Endothelial cell of umbilical vein (primary cell): ENCODE results near the gene ANK2. TPM values are rescaled to one million over a fixed set of nuclear protein-coding genes. Genes with fewer than 3 reads are reported as not detected.

Experiments used
- BruUV-seq: library from RNA; stranded (reverse); fragments of 400-500 nt; replicated peaks from 2 replicates; lab custom pipeline; 2021; lab: Mats Ljungman, UMichigan
- CTCF ChIA-PET: fragments of 300-600, 350-600 bp; sonication (Branson Sonifier 250); formaldehyde crosslinking; loops from one replicate; lab custom pipeline; 2021; ENCODE audit warnings: antibody characterized with exemption, inconsistent platforms; lab: Charles Lee
- POLR2A ChIA-PET: fragments of 300-600, 350-600 bp; sonication (Branson Sonifier 250); formaldehyde crosslinking; loops from one replicate; lab custom pipeline; 2021; ENCODE audit warnings: antibody characterized with exemption, inconsistent platforms; lab: Charles Lee
- DNase-seq: peaks from one replicate; pipeline ENCODE4 v3.0.0-alpha.2; 2011; ENCODE audit warnings: low read depth, low spot score
- FAIRE-seq: peaks from 2 replicates; lab custom pipeline; 2011; peaks lifted over from hg19 to GRCh38; lab: Jason Lieb, UNC
- H2AFZ ChIP-seq: 2 replicates; pipeline ENCODE4 v1.6.0; 2012; ENCODE audit warnings: low read depth, low read length, control low read depth, inconsistent platforms
- H3K27ac ChIP-seq: 2 replicates; pipeline ENCODE4 v1.5.1; 2011; ENCODE audit warnings: low read depth, mild to moderate bottlenecking, control low read depth, low read length, moderate library complexity; ENCODE audit not compliant: insufficient read depth
- H3K27me3 ChIP-seq, 2 experiments: 2 replicates each; pipeline versions ENCODE4 v1.6.0 to v1.6.1; 2011; ENCODE audit warnings: low read length in 2 of 2, mixed read lengths in 1 of 2; ENCODE audit not compliant: control insufficient read depth in 2 of 2, insufficient read depth in 2 of 2
- H3K36me3 ChIP-seq, 2 experiments: 2 replicates in 1 of 2; 3 replicates in 1 of 2; pipeline ENCODE4 v1.5.1; 2011; ENCODE audit warnings: low read length in 2 of 2, mild to moderate bottlenecking in 1 of 2, moderate library complexity in 1 of 2; ENCODE audit not compliant: control insufficient read depth in 2 of 2, insufficient read depth in 2 of 2; ENCODE audit errors: extremely low read depth in 1 of 2
- H3K4me1 ChIP-seq: 3 replicates; pipeline ENCODE4 v1.5.1; 2011; ENCODE audit warnings: mild to moderate bottlenecking, low read length; ENCODE audit not compliant: control insufficient read depth, insufficient read depth; ENCODE audit errors: extremely low read depth
- H3K4me2 ChIP-seq: 2 replicates; pipeline ENCODE4 v1.6.1; 2011; ENCODE audit warnings: low read length, control low read depth, mixed read lengths; ENCODE audit not compliant: insufficient read depth
- H3K4me3 ChIP-seq, 3 experiments: fragments of 200-600 bp in 1 of 3; sonication (generic), shearing (Covaris generic) in 1 of 3; replicated peaks in 1 of 3; 2 replicates each; pipeline ENCODE4 v1.5.1; 2011 to 2016; ENCODE audit warnings: control low read depth in 3 of 3, low read length in 3 of 3, mild to moderate bottlenecking in 2 of 3, inconsistent platforms in 1 of 3, low read depth in 1 of 3, moderate library complexity in 1 of 3; ENCODE audit not compliant: insufficient read depth in 1 of 3
- H3K79me2 ChIP-seq: 2 replicates; pipeline ENCODE4 v1.6.0; 2012; ENCODE audit warnings: low read length, inconsistent platforms; ENCODE audit not compliant: control insufficient read depth, insufficient read depth
- H3K9ac ChIP-seq: replicated peaks from 2 replicates; pipeline ENCODE3; 2011; ENCODE audit warnings: low read length, control low read depth; ENCODE audit not compliant: insufficient read depth; ENCODE audit errors: extremely low read depth
- H3K9me1 ChIP-seq: replicated peaks from 3 replicates; pipeline ENCODE4 v1.6.0; 2011; ENCODE audit warnings: mild to moderate bottlenecking, low read length; ENCODE audit not compliant: control insufficient read depth, insufficient read depth; ENCODE audit errors: extremely low read depth
- H3K9me3 ChIP-seq: replicated peaks from 2 replicates; pipeline ENCODE4 v1.5.1; 2012; ENCODE audit warnings: low read length, inconsistent platforms; ENCODE audit not compliant: control insufficient read depth, insufficient read depth
- H4K20me1 ChIP-seq: replicated peaks from 2 replicates; pipeline ENCODE3; 2011; ENCODE audit warnings: mild to moderate bottlenecking, low read length; ENCODE audit not compliant: control insufficient read depth, insufficient read depth; ENCODE audit errors: extremely low read depth
- CTCF ChIP-seq, 2 donors: IDR thresholded peaks; 1 replicate in 1 of 2; 2 replicates in 1 of 2; pipeline ENCODE4 v1.5.1; 2011; ENCODE audit warnings: low read length in 2 of 2, mild to moderate bottlenecking in 2 of 2, moderate library complexity in 2 of 2, control low read depth in 1 of 2, inconsistent platforms in 1 of 2, low read depth in 1 of 2; ENCODE audit not compliant: insufficient read depth in 1 of 2; ENCODE audit errors: extremely low read depth in 1 of 2
- GATA2 ChIP-seq: IDR thresholded peaks from 2 replicates; pipeline ENCODE4 v1.7.0; 2011; ENCODE audit warnings: low read depth, mild to moderate bottlenecking, moderate library complexity, mixed read lengths, low read length; ENCODE audit not compliant: insufficient read length, insufficient read depth
- MAX ChIP-seq: IDR thresholded peaks from 2 replicates; pipeline ENCODE4 v1.6.1; 2011; ENCODE audit not compliant: insufficient read depth, insufficient read length
- MYC ChIP-seq: IDR thresholded peaks from one replicate; pipeline ENCODE4 v1.6.1; 2011; ENCODE audit warnings: mild to moderate bottlenecking, low read depth, low read length
- POLR2A ChIP-seq: IDR thresholded peaks from 2 replicates; pipeline ENCODE4 v1.6.1; 2012; ENCODE audit warnings: low read depth, mild to moderate bottlenecking, control low read depth, low read length
- POLR2AphosphoS5 ChIP-seq: IDR thresholded peaks from 2 replicates; pipeline ENCODE4 v1.6.1; 2012; ENCODE audit warnings: low read depth, mild to moderate bottlenecking, control low read depth, low read length, moderate library complexity; ENCODE audit not compliant: insufficient read depth
- dilution Hi-C: fragments of 300-500 bp; cut with MboI; formaldehyde crosslinking; loops from one replicate; pipeline ENCODE4 v1.15.0; 2019; ENCODE audit warnings: low sequenced_read_pairs; ENCODE audit not compliant: extremely low pct_ligation_motif_present
- intact Hi-C: fragments of 100-400 bp; cut with micrococcal nuclease; formaldehyde crosslinking; loops from one replicate; pipeline ENCODE4 v1.10.0; 2022
- polyA plus RNA-seq, 4 experiments: library from polyadenylated mRNA; depleted of rRNA in 3 of 4; stranded (reverse) in 3 of 4; unstranded in 1 of 4; fragments of >200 nt; gene quantifications; 2 replicates each; pipeline versions ENCODE4 v1.2.1 to v1.2.3, GENCODE V29; 2011 to 2012; ENCODE audit warnings: missing spikeins in 1 of 4
- total RNA-seq: library from RNA; stranded (reverse); gene quantifications from 2 replicates; pipeline ENCODE4 v1.2.3, GENCODE V29; 2021

The ANK2 gene
- total and polyA plus RNA-seq, 2 donors (not counting 3 experiments of a cell fraction or from before 2014, with no cell fraction given): not detected

- Histone ChIP-seq H3K27ac (no peak overlapping the region), H3K4me3 (no peak overlapping the region), H3K4me2 (no peak overlapping the region), H3K27me3 (no peaks in the 10 kb centered on the region), H2AFZ (no peak overlapping the region), H3K9me1 (no peaks in the 10 kb centered on the region), H3K79me2 (no peaks in the 10 kb centered on the region), H4K20me1 (no peaks in the 10 kb centered on the region), H3K36me3 (no peaks in the 10 kb centered on the region), H3K9ac (no peak overlapping the region), H3K9me3 (no peaks in the 10 kb centered on the region), H3K4me1 (no peaks in the 10 kb centered on the region)
- ChIA-PET POLR2A (no interaction called here), CTCF (no interaction called here)
- BruUV-seq: no TSS peak
- DNase-seq (no peak), FAIRE-seq (no peak)
- dilution Hi-C loops: no loop called here
- TF ChIP-seq POLR2A: no peak
- TF ChIP-seq CTCF (IDR thresholded peaks at IDR 0.05; ENCODE audit: extremely low read depth in 1 of 2, insufficient read depth in 1 of 2, low read depth in 1 of 2, low read length in 2 of 2): no peak
- no peak for TF ChIP-seq POLR2AphosphoS5
- TF ChIP-seq MAX: no peak
- no peak for TF ChIP-seq MYC
- no peak for TF ChIP-seq GATA2
- intact Hi-C loops: no loop called here
Observed at GRCh38 chr4:113263274-113263673, 213.8 kb downstream of the ANK2 start.
